ENCODE data around the gene OSBPL3.

OSBPL3 gene

DNA sequence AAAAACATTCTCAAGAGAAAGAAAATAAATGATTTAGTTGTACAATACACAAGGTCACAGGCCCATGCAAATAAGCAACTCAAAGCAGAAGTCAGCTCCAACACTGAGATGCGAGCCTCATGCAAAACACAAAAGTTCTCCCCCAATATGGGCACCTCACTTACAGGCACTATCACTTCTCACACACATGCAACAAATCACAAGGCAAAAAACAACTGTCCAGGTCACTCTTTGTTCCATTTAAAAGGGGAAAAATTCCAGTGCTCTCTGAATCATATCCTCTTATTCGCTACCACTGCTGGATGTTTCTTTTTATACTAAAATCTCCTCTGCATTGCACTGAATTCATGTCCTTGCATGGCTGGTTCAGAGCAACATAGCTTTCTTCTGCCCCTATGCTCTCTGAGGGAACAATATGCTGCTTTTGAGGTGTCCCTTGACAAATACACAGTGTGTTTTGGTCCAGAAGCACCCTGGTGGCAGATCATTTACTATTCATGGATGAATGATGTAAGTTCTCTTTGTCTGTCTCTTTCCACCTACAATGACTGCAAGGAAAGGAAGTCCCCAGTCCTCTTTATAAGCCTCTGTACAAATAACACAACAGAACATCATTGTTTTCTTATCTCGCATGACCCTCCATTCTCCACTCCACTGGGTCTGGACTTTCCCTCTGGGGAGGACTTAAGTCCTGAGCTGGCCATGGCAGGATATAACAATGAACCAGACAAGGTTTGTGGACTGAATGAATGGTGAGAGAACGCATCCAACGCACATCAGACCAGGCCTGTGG, 137.3 kb downstream of the OSBPL3 start:
- Mint-ChIP-seq H3K36me3 (ENCODE audit: low read depth) (peaks cover 58% of the 10 kb centered on the region), H3K9me3 (no peaks in the 10 kb centered on the region), H3K27ac (peak overlapping the region; percentile 33), H3K27me3 (no peaks in the 10 kb centered on the region), H3K4me3 (no peak overlapping the region), H3K4me1 (ENCODE audit: low read depth) (peaks cover 31% of the 10 kb centered on the region)

DNA sequence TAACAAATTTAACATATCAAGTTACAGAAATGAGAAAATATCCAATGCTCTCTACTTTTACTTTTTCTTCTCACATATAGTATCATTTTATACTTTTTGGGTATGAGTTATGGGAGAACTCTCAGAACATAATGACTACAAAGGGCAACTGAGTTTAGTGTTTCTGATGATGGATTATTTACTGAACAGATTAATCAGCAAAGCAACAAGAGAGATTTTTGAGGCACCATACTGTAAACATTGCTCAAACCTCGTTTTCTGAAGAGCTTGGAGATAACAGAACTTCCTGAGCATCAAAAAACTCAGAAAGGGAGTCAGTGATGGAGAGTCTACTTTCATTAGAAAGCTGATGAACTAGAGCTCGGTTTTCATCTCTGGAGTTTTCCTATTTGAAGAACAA, 137.9 kb downstream of the OSBPL3 start:
- Mint-ChIP-seq H3K27me3 (no peaks in the 10 kb centered on the region), H3K4me3 (no peak overlapping the region), H3K9me3 (no peaks in the 10 kb centered on the region), H3K36me3 (ENCODE audit: low read depth) (peaks cover 61% of the 10 kb centered on the region), H3K27ac (no peak overlapping the region), H3K4me1 (ENCODE audit: low read depth) (peaks cover 37% of the 10 kb centered on the region)

GRCh38 chr7:24840563-24840962, 139.4 kb downstream of the OSBPL3 start:
- no peak overlapping the region for H3K27ac Mint-ChIP-seq
- peaks cover 46% of the 10 kb centered on the region for H3K4me1 Mint-ChIP-seq (ENCODE audit: low read depth)
- H3K36me3 Mint-ChIP-seq (ENCODE audit: low read depth) = peaks cover 56% of the 10 kb centered on the region
- H3K27me3 Mint-ChIP-seq = no peaks in the 10 kb centered on the region
- H3K4me3 Mint-ChIP-seq = no peak overlapping the region
- no peaks in the 10 kb centered on the region for H3K9me3 Mint-ChIP-seq

- no peaks in the 10 kb centered on the region for H3K9me3 Mint-ChIP-seq
- H3K4me1 Mint-ChIP-seq (ENCODE audit: low read depth) = peaks cover 67% of the 10 kb centered on the region
- H3K27me3 Mint-ChIP-seq = no peaks in the 10 kb centered on the region
- no peak overlapping the region for H3K4me3 Mint-ChIP-seq
- H3K36me3 Mint-ChIP-seq (ENCODE audit: low read depth) = peaks cover 70% of the 10 kb centered on the region
- no peak overlapping the region for H3K27ac Mint-ChIP-seq
These were observed 143.9 kb downstream of the OSBPL3 start for GRCh38 chr7:24836084-24836483.

DNA sequence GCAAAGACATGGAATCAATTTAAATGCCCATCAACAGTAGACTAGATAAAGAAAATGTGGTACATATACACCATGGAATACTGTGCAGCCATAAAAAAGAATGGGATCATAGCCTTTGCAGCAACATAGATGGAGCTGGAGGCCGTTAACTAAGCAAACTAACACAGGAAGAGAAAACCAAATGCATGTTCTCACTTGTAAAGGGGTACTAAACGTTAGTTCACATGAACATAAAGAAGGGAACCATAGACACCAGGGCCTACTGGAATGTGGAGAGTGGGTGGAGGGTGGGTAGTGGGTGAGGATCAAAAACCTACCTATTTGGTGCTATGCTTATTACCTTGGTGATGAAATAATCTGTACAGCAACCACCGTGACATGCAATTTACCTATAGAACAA, 144.3 kb downstream of the OSBPL3 start:
- peaks cover 70% of the 10 kb centered on the region for H3K4me1 Mint-ChIP-seq (ENCODE audit: low read depth)
- no peaks in the 10 kb centered on the region for H3K27me3 Mint-ChIP-seq
- H3K4me3 Mint-ChIP-seq = no peak overlapping the region
- peaks cover 70% of the 10 kb centered on the region for H3K36me3 Mint-ChIP-seq (ENCODE audit: low read depth)
- H3K27ac Mint-ChIP-seq = no peak overlapping the region
- no peaks in the 10 kb centered on the region for H3K9me3 Mint-ChIP-seq

DNA sequence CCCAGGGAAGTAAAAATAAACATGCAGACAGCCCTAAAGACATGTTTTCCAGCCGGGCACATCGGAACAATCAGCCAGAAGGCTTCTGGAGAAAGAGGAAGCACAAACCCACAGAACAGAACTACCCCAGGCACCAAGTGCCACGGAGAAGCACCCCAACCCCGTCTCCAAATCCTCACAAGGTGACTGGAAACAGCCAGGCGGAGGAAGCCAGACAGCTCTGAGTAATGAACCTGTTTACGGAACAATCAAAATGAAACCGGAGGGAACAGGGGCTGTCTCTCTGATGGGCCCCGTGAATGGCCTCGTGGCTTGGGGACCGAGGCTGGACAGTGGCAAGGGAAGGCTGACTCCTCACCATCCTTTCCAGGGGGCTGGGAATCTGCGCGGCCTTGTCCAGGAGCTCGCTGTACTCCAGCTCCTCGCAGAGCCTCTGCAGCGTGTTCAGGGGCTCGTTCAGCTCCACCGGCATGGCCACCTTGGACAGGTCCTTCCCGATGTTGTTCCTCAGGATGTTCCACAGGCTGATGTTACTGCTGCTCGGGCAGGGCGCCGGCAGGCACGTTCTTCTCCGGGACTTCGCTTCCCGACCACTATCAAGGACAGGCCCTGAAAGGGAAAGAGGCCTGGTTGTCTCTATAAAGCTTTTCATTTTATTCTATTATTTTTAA, 145.7 kb downstream of the OSBPL3 start:
- Mint-ChIP-seq H3K4me3 (peak overlapping the region; percentile 19), H3K9me3 (no peaks in the 10 kb centered on the region), H3K4me1 (ENCODE audit: low read depth) (peaks cover 79% of the 10 kb centered on the region)

DNA sequence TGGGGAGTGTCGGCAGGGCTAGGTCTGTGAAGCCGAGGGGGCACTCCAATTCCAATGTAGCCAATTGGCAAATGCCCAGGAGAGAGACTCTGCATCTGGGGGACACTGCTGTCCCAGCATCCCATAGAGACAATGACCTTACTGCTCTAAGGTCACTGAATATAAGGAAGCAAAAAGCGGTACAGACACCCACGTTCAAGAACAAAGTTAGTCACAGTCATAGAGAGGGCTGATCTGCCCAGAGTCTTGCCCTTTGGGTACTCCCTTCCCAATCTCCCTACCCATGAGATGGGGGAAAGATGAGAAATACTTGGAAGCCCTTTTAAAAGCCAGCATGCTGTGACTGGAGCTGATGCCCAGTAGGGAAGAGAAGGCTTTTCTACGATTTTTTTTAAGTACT, 146.4 kb downstream of the OSBPL3 start:
- Mint-ChIP-seq H3K9me3 (no peaks in the 10 kb centered on the region), H3K27me3 (no peaks in the 10 kb centered on the region), H3K27ac (peak overlapping the region; percentile 67), H3K36me3 (ENCODE audit: low read depth) (peaks cover 74% of the 10 kb centered on the region), H3K4me3 (no peak overlapping the region), H3K4me1 (ENCODE audit: low read depth) (peaks cover 81% of the 10 kb centered on the region)

More for the DNA sequence above, 145.7 kb downstream of the OSBPL3 start:
- H3K27ac Mint-ChIP-seq = no peak overlapping the region
- H3K27me3 Mint-ChIP-seq = no peaks in the 10 kb centered on the region
- H3K36me3 Mint-ChIP-seq (ENCODE audit: low read depth) = peaks cover 74% of the 10 kb centered on the region

- Mint-ChIP-seq H3K36me3 (ENCODE audit: low read depth) (peaks cover 78% of the 10 kb centered on the region), H3K4me3 (no peak overlapping the region), H3K27ac (no peak overlapping the region), H3K27me3 (no peaks in the 10 kb centered on the region), H3K4me1 (ENCODE audit: low read depth) (peaks cover 86% of the 10 kb centered on the region), H3K9me3 (no peaks in the 10 kb centered on the region)
These were observed 148.7 kb downstream of the OSBPL3 start for GRCh38 chr7:24831240-24831639.

DNA sequence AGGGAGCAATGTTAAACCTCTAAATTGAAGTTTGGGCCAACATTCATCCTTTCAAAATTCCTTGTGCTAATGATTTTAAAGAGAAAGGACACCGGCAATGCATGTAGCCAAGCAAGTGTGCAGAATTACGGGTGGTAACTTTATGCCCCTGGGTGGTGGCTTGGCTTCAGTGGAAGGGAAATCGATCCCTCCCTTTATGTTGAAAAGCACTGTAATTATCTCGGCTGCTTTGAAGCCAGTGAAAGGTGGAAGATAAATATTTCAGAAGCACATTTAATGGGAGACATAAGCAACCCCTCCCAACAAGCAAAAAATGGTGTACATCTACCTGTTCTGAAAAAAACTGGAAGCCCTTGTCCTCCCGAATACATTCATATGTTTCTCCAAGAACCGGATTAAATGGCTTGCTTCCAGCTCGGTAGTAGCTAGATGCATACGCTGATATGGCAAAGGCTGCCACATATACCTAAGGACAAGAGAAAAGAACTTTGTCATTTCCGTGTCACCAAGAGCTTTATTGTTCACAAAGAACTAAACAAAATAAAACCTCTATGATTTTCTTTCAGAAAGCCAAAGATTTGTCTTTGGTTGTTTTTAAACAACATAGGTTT, 149.4 kb downstream of the OSBPL3 start:
- Mint-ChIP-seq H3K27ac (no peak overlapping the region), H3K36me3 (ENCODE audit: low read depth) (peaks cover 81% of the 10 kb centered on the region), H3K4me3 (no peak overlapping the region), H3K27me3 (no peaks in the 10 kb centered on the region), H3K9me3 (no peaks in the 10 kb centered on the region), H3K4me1 (ENCODE audit: low read depth) (peaks cover 86% of the 10 kb centered on the region)

DNA sequence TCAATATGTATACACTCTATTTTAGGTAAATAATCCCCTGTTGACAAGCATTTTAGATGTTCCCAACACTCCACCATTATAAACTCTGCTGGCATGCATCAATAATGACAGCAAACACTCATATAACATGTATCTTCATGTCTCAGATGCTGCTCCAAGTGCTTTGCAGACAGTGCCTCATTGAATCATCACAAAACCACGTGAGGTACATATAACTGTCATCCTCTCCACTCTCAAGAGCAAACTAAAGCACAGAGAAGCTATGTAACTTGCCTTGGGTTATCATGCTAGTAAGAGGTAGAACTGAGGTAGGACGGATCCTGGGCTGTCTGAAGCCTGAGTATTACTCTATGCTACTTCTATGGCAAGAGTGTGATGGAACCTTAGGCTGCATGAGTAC, 150.2 kb downstream of the OSBPL3 start:
- no peak overlapping the region for H3K4me3 Mint-ChIP-seq
- H3K36me3 Mint-ChIP-seq (ENCODE audit: low read depth) = peaks cover 81% of the 10 kb centered on the region
- H3K27me3 Mint-ChIP-seq = no peaks in the 10 kb centered on the region
- H3K9me3 Mint-ChIP-seq = no peaks in the 10 kb centered on the region
- no peak overlapping the region for H3K27ac Mint-ChIP-seq
- H3K4me1 Mint-ChIP-seq (ENCODE audit: low read depth) = peaks cover 88% of the 10 kb centered on the region

GRCh38 chr7:24828891-24829661, 150.9 kb downstream of the OSBPL3 start:
- Mint-ChIP-seq H3K9me3 (no peaks in the 10 kb centered on the region), H3K36me3 (ENCODE audit: low read depth) (peaks cover 82% of the 10 kb centered on the region), H3K4me1 (ENCODE audit: low read depth) (peaks cover 89% of the 10 kb centered on the region), H3K4me3 (no peak overlapping the region), H3K27me3 (no peaks in the 10 kb centered on the region), H3K27ac (peak overlapping the region; percentile 9)

DNA sequence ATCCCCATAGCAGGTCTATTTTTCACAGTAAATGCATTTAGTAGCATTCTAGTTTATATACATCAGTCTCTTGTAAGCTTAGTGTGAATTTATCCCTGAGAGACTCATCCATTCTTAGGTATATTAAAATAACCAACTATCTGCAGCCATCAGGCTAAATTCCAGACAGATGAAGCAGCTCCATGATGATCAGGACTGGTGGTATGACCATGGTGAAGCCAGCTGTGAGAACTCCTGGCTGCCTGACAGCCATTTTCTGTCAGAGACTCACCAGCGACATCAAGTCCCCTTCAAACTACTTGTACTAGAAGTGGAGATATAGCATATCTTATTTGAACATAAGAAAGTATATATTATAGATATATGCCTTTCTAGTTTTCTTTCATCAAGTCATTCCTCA, 152.4 kb downstream of the OSBPL3 start:
- no peaks in the 10 kb centered on the region for H3K9me3 Mint-ChIP-seq
- H3K27ac Mint-ChIP-seq = no peak overlapping the region
- peaks cover 79% of the 10 kb centered on the region for H3K36me3 Mint-ChIP-seq (ENCODE audit: low read depth)
- H3K4me1 Mint-ChIP-seq (ENCODE audit: low read depth) = peaks cover 84% of the 10 kb centered on the region
- peak overlapping the region; percentile 32 for H3K4me3 Mint-ChIP-seq
- H3K27me3 Mint-ChIP-seq = no peaks in the 10 kb centered on the region

DNA sequence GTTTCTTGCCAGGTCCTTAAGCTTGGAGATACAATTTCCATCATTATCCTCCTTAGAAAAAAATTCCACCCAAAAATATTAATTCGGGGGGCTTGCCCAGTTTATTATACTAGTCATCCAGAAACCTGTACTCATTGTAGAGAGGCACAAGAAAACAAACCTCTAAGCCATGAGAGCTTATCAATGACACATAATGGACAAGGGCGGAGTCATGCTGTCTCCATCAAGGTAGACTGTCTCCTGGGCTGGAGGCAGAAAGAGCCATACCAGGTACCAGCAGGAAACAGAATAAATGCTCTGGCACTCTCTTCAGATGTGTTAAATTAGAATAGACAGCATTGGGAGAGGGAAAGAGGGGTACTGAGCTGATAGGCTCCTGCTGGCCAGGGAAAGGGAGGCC, 153.0 kb downstream of the OSBPL3 start:
- H3K27me3 Mint-ChIP-seq = no peaks in the 10 kb centered on the region
- H3K4me3 Mint-ChIP-seq = peak overlapping the region; percentile 47
- H3K4me1 Mint-ChIP-seq (ENCODE audit: low read depth) = peaks cover 86% of the 10 kb centered on the region
- H3K36me3 Mint-ChIP-seq (ENCODE audit: low read depth) = peaks cover 76% of the 10 kb centered on the region
- no peaks in the 10 kb centered on the region for H3K9me3 Mint-ChIP-seq
- peak overlapping the region; percentile 86 for H3K27ac Mint-ChIP-seq

DNA sequence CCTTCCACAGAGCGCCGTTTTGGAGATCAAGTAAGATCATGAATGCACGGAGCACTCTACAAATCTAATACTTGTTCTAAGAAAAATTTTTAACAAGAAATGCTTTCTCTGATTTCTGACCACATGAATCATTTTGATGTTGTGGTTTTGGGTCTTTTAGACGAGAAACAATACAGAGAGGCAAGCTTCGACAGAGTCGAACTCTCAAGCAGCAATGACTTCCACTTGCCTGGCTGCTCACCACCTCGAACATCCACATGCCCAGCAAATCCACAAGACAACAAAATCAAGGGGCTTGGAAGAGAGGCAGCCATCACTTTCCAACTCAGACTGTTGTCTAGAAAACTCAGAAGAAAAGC, 153.3 kb downstream of the OSBPL3 start:
- Mint-ChIP-seq H3K4me1 (ENCODE audit: low read depth) (peaks cover 87% of the 10 kb centered on the region), H3K27ac (peak overlapping the region; percentile 86), H3K9me3 (no peaks in the 10 kb centered on the region), H3K27me3 (no peaks in the 10 kb centered on the region), H3K36me3 (ENCODE audit: low read depth) (peaks cover 76% of the 10 kb centered on the region), H3K4me3 (peak overlapping the region; percentile 47)
